GM08714 (cell line): Measurements from ENCODE around the gene SCAANT1.

Experiments
- H3K4me3 ChIP-seq: fragments of 200-500 bp; sonication (Bioruptor generic); 2 replicates; pipeline ENCODE4 v1.5.1; 2014; ENCODE audit warnings: mild to moderate bottlenecking, low read length, inconsistent platforms
- ZNF274 ChIP-seq: IDR thresholded peaks from 2 replicates; pipeline ENCODE4 v1.6.1; 2012; ENCODE audit warnings: mild to moderate bottlenecking, low read depth, low read length

SCAANT1 gene

DNA sequence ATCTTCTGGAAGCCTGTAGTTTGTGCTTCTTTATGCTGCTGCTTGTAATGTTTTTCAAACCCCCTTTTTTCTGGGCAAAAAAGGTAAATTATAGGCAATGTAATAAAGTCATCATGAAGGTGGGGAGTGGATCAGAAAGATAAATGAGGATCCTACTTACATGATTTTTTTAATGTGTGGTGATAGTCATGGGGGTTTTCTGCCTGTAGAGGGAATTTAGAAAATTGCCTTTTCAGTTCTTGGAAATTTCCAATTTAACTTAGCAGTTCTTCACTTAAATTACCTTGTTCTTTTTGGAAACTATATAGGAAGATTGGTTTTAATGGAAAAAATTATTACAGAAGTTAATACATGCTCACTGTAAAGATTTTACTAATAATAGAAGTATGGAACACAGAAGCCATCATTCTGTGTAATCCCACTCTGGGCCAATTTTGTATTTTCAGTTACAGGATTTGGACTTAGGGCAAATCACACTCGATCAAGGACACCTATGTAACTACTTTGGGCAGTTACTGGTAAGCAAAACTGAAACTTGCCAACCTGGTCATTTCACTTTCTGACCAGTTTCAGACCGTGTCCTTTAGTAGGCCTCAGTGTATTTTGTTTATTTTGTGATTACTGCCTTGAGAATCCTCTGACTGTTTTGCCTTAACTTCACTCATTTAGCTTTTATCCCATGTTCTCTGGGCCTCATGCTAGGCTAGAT is 10.5 kb upstream of the SCAANT1 start:
- no peak overlapping the region; the same call in 1 of the 2 replicates for H3K4me3 ChIP-seq
- no peak for TF ChIP-seq ZNF274

DNA sequence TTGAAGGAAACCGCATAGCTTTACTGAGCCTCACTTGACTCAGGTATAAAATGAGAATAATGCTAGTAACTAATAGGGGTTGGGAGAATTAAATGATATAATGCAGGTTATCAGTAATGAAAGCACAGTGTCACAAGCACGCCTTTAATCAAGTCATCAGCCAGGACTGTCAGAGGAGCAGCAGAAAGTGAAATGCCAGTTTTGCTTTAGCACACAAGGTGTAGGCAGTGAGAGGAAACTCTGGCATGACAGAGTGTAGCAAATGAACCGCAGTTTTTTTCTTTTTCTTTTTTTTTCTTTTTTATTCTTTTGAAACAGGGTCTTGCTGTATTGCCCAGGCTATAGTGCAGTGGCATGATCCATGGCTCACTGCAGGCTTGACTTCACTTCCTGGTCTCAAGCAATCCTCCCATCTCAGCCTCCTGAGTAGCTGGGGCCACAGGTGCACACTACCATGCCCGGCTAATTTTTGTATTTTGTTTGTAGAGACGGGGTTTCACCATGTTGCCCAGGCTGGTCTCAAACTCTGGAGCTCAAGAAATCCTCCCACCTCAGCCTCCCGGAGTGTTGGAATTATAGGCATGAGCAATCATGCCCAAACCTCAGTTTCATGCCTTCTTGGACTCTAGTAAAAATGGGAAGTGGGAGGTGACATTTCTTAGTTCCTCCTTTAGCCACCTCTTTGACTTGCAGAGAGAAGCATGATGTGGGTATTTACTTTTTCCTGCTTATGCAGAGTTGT is 9.7 kb upstream of the SCAANT1 start:
- TF ChIP-seq ZNF274, result no peak
- no peak overlapping the region; the same call in 1 of the 2 replicates for H3K4me3 ChIP-seq

DNA sequence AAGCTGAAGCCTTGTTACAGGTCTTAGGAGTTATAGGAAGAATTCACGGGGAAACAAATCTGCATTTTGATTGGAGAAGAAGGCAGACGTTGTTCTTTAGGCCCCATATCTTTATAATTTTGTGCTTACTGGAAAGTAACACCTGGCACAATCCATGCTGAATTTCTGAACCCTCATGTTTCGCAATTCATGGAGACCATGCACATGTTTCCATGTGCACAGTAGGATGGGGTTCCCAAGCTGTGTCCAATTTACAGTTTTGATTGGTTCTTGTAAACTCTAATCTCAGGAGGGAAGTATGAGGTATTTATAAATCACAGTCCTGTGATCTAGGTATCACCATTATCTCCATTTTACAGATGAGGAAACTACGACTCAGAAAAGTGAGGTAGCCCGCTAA is 7.8 kb upstream of the SCAANT1 start:
- no peak for TF ChIP-seq ZNF274
- no peak overlapping the region for H3K4me3 ChIP-seq

DNA sequence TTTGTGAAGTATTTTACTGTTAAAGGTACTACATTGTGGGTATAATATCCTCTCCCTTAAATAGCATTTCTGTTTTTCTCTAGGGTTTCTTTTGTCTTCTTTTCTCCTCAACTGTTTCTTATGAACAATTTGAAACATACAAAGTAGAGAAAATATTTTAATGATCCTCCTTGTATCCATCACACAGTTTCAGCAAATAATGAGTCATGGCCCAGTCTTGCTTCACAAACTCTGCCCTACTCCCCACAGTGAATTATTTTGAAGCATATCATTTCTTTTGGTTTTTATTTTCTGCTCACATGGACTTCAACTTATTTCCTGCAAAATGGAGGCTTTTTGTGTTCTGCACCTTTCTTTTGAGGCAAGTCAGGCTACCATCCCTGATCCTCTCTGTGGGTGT is 6.1 kb upstream of the SCAANT1 start:
- H3K4me3 ChIP-seq, result no peak overlapping the region
- TF ChIP-seq ZNF274, result no peak

DNA sequence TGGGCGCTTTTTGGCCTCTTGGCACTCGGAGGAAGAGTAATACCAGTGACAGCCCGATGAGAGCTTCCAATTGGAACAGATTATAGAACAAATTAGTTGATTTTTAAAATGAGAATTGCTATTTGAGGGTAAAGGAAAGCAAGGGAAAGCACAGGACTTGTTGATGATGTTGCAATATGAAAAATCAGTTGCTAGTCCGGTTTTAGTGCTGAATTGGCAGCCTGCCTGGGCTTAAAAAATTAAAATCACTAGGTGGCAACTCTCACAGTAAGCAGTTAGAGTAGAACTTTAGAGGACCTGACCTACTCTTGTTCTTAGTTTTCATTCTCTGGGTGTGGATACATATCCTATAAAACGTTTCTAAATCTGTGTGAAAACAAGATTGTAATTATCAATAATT is 2.1 kb upstream of the SCAANT1 start:
- no peak for TF ChIP-seq ZNF274
- H3K4me3 ChIP-seq, result no peak overlapping the region

DNA sequence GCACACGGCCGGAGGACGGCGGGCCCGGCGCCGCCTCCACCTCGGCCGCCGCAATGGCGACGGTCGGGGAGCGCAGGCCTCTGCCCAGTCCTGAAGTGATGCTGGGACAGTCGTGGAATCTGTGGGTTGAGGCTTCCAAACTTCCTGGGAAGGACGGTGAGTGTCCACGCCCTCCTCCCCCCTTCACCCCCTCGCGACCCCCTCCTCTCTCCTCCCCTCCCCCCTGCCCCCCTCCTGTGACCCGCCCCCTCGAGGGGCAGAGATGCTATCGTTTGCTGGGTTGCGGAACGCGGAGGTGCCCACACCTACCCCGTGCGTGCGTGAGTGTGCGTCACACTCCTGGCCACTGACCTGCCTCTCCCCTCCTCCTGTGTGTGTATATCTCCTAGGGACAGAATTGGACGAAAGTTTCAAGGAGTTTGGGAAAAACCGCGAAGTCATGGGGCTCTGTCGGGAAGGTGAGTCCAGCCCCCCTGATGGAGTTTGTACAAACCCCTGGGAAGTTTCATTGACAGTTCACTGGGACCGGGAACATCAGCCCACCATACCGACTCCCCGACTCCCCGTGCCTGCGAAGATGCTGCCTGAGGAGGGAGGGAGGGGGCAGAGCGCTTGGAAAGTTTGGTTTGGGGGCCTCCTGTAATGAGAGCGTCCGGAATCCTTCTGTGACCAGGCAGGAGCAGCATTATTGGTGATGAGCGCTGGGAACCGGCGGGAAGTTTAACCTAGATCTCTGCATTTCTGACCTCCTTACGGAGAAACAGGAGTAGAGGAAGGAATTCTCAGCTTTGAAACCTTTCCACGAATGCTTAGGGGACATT is 795 bp upstream of the SCAANT1 start:
- no peak for TF ChIP-seq ZNF274
- peak overlapping the region; percentile 68 for H3K4me3 ChIP-seq

DNA sequence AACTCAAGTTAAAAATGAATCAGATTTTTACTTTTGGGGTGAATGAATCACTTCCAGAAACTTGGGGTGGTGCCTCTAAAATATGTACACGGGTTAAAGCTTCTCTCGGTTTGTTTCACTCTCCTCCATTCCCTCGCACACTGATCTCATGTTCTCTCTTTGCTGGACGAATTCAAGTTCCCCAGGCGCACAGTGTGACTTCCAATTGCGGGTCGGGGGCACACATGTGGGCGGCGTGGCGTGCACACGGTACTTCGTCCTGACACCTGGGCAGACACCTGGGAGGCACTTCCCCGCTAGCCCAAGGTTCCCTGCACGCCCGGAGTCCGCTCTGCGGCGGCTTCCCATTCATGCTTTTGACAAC is 692 bp downstream of the SCAANT1 start:
- no peak for TF ChIP-seq ZNF274

DNA sequence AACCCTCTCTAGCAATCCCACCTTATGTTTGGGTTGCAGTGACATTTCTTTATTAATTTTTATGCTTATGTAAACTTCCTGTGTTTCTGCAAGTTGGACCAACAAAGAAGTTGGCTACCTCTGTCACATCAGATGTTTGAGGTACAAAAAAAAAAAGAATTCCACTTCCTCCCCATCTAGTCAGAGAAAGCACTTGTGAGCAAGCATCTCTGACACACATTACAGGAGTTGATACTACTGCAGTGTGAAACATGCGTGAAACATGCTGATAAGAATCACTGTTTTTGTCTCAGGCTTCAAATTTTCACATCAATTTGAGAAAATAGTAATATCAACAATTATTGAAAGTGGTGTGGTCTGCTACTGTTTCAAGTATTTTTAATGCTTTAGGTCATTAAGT is 1.3 kb downstream of the SCAANT1 start:
- peak overlapping the region; percentile 68; the same call in 1 of the 2 replicates for H3K4me3 ChIP-seq
- TF ChIP-seq ZNF274, result no peak

More for the DNA sequence above, 692 bp downstream of the SCAANT1 start:
- peak overlapping the region; percentile 68 for H3K4me3 ChIP-seq

DNA sequence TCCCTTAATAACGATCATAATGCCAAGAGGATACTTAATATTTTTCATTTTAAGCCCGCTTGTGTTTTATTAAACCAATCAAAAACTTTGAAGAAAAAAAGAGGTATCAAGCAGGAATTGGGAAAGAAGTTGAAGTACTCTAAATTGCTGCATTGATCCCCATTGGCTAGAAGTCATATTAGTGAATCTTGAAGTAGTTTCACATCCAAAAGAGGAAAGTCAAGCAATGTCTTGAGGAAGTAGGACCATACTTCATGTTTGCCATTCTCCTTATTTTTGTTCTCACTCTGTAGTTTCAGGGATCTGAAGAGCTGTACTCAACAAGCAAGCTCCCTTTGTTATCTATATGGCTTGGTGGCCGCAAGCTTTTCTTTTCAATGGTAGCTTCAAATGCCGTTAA is 2.2 kb downstream of the SCAANT1 start:
- H3K4me3 ChIP-seq, result no peak overlapping the region
- TF ChIP-seq ZNF274, result no peak

DNA sequence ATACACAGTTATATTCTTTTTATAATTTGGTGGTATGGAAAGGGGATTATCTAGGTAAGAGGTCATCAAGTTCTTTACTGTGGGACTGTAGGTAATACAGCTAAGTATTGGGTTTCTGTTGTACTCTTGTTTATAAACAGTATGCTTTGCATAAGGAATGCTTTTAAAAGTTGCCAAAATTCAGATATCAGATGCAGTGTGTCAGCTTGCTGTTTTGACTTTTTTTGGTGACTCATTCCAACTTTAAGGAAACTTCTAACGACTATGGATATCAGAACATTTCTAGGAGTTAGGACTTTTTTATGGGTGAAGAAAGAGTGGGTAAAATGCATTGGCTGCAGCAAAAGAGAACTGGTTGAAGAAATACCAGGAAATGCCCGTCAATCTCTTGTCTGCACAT is 2.8 kb downstream of the SCAANT1 start:
- H3K4me3 ChIP-seq, result no peak overlapping the region
- TF ChIP-seq ZNF274, result no peak

DNA sequence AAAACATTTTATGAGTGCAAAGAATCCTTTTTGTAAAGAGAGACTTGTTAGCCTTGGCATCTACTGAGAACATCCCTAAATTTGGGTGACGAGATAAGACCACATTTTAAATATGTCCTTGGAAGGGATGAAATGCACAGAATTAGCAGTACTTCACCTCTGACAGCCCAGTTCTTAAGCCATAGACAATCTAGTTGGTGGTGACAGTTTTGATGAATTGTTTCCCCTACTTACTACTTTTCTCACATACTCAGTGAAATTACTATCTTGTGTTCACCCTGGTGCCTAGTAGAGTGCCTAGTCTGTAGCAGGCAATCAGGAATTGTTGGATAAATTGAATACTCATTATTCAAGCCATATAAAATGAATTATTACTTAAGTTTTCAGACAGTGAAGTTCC is 3.4 kb downstream of the SCAANT1 start:
- H3K4me3 ChIP-seq, result no peak overlapping the region
- no peak for TF ChIP-seq ZNF274

DNA sequence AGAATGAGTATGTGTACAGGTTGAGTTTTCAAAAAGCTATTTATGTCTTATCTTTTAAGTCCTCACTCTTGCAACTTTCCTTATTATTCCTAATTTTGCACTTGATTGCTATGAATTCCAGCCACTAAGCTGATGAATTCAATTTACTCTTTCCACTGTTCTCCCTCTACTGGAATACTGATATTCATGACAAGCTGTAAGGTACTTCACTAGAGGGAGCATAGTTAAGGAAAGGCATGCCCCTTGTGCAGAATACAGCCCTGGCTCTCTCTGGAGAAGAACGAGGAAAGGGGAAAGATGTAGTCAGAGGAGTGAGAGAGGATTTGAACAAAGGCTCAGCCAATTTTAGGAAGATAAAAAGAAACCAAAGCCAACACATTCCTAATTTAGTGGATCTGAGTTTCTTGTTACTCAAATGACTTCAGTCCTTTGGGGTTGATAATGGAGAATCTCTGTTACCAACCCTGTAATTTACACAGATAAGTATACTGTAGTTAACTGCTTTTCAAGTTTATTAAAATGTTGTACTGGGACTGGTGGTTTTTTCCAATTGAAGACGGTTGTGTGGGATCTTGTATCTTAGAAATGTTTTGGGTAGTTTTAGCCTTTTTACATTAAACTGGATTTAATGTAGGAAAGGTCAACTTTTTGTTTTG is 4.0 kb downstream of the SCAANT1 start:
- TF ChIP-seq ZNF274, result no peak
- no peak overlapping the region for H3K4me3 ChIP-seq

DNA sequence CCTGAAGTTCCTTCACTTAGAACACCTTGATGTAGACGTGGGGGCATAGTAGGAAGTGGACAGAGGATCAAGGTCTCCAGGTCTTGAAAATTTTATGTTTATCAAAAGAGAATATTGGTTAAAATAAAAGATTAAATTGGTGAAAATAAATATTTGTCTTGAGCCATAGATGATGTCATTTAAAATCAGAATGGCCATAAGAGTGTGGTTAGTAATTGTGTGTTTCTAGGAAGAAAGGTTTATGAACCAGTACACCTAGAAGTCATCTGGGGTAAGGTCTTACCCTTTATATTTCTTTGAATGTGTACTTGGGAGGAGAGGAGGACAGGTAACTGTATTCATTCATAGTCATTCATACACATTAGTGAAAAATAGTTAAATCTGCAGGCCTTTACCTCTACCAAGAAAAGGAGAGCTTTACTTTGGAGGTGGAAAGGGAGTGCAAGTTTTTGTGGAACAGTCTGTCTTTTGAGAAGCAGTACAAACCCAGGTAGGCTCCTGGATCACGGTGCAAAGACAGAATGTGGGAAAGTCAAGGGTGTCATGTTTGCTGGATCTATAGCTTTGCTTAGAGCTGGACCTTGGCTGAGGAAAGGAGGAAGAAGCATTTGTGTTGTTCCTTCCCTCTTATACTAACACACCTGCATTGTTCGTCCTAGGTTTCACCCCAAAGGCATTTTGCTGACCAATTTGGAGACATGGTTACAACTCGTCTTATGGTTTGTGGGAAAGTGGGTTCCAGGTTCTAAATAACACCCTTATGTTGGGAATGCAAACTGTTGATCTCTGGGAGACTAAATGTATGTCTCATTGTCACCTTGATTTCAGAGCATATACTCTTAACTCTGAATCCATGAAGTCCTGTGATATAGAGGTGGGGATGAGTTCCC is 6.2 kb downstream of the SCAANT1 start:
- no peak overlapping the region for H3K4me3 ChIP-seq
- no peak for TF ChIP-seq ZNF274
